ENCODE data around the gene GASK1A. TPM values are rescaled to one million over a fixed set of nuclear protein-coding genes. Genes with fewer than 3 reads are reported as not detected.
"Not testable (repeated sequence)": the region's sequence is repeated elsewhere in the genome, so short reads cannot be mapped to it uniquely, and the experiment has no call there.

Gene GASK1A
- polyA plus RNA-seq, 4 donors, result 0.27 to 3.3 (median 1.4) TPM

DNA sequence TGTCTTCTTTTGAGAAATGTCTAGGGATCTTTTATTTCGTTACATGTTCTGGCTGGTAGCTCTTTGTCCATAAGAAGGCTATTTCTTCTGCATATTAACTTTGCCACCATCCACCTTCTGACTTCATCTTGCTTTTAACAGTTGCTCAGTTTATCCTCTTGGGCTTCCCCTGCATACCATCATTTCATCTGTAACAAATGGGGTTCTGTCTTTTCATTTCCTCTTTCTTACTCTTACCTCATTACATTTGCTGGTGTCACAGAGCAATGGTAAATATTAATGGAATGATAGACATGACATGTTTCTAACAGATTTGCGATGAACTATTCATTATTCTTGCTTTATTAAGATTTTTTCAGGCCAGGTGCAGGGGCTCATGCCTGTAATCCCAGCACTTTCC is 62.4 kb downstream of the GASK1A start:
- H3K9me3 ChIP-seq (ENCODE audit: control insufficient read depth in 2 of 2, insufficient read depth in 1 of 2, low read depth in 1 of 2, low read length in 1 of 2), result peaks cover 0 to 34% of the 10 kb centered on the region in 2 donors
- peaks cover 0 to 4% (median 0%) of the 10 kb centered on the region in 3 donors for H3K36me3 ChIP-seq (ENCODE audit: control insufficient read depth in 3 of 3, insufficient read depth in 2 of 3, low read depth in 1 of 3, low read length in 3 of 3)
- H3K27ac ChIP-seq (ENCODE audit: low read depth in 1 of 3, low read length in 2 of 3), result no peak overlapping the region
- no peaks in the 10 kb centered on the region for H3K27me3 ChIP-seq (ENCODE audit: control insufficient read depth in 3 of 3, insufficient read depth in 3 of 3, low read length in 3 of 3)
- WGBS, 3 donors, result 94 to 97% (median 95%) methylated on average over 2 of the region's 2 CpGs
- no peaks in the 10 kb centered on the region for H3K4me1 ChIP-seq (ENCODE audit: control insufficient read depth in 3 of 3, insufficient read depth in 2 of 3, low read depth in 1 of 3, low read length in 2 of 3)
- FAIRE-seq (no peak), DNase-seq (no peak)
- H3K4me3 ChIP-seq (ENCODE audit: low read depth in 1 of 3, low read length in 3 of 3), result no peak overlapping the region

DNA sequence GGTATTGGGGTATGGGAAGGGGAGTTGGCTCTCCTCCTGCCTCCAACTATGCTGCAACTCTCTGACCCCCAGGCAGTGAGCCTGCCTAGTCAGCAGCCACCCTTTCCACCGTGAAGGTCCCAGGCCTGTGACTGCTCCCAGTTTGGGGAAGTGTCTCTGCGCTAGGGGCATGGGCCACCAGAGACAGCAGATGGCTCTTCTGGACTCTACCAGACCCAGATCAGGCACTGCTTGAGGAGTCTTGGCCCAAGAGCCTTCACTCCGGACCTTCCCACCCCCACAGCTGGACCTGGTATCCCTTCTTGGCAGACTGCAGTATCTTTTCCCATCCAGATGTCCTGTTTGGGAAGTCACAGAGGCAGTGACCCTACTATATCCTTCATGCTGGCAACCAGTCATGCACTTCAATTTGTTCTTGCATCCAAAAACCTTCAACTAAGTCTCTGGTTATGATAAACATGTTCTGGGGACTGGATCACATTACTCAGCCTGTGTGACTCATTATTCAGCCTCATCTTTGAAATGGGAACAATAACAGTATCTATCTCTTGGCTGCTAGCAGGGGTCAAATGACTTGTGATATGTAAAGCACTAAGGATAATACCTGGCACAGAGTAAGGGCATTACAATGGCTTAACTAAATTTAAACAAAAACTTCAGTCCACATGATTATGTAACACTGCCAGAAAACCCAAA is 64.1 kb downstream of the GASK1A start:
- no peaks in the 10 kb centered on the region for H3K4me1 ChIP-seq (ENCODE audit: control insufficient read depth in 3 of 3, insufficient read depth in 2 of 3, low read depth in 1 of 3, low read length in 2 of 3)
- H3K27ac ChIP-seq (ENCODE audit: low read depth in 1 of 3, low read length in 2 of 3), result peak overlapping the region in 1 of 3 donors; percentile 26
- WGBS, 3 donors, result 68 to 80% (median 73%) methylated on average over 3 of the region's 3 CpGs
- no peaks in the 10 kb centered on the region for H3K27me3 ChIP-seq (ENCODE audit: control insufficient read depth in 3 of 3, insufficient read depth in 3 of 3, low read length in 3 of 3)
- H3K4me3 ChIP-seq (ENCODE audit: low read depth in 1 of 3, low read length in 3 of 3), result no peak overlapping the region
- peaks cover 0 to 4% (median 0%) of the 10 kb centered on the region in 3 donors for H3K36me3 ChIP-seq (ENCODE audit: control insufficient read depth in 3 of 3, insufficient read depth in 2 of 3, low read depth in 1 of 3, low read length in 3 of 3)
- DNase-seq (no peak), FAIRE-seq (no peak)
- H3K9me3 ChIP-seq (ENCODE audit: control insufficient read depth in 2 of 2, insufficient read depth in 1 of 2, low read depth in 1 of 2, low read length in 1 of 2), result peaks cover 0 to 48% of the 10 kb centered on the region in 2 donors

DNA sequence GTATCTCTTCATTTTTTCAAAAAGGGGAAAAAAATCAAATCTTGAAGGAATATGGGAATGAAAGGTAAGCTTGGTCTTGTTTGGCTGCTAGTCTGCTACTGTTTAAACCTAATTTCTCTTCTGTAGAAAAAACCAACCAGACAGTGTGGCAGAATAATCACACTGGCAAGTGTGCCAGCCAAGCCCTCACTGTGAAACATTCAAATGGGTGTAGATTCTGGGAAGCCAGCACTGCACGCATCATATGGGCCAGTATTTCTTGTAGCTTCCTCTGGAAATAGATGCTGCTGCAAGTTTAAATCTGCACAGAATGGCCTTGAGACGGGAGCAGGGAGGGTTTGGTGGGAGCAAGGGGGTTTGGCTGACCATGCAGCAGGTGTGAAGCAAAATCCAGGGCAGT is 64.7 kb downstream of the GASK1A start:
- no peaks in the 10 kb centered on the region for H3K27me3 ChIP-seq (ENCODE audit: control insufficient read depth in 3 of 3, insufficient read depth in 3 of 3, low read length in 3 of 3)
- H3K36me3 ChIP-seq (ENCODE audit: control insufficient read depth in 3 of 3, insufficient read depth in 2 of 3, low read depth in 1 of 3, low read length in 3 of 3), result peaks cover 0 to 4% (median 0%) of the 10 kb centered on the region in 3 donors
- no peaks in the 10 kb centered on the region for H3K4me1 ChIP-seq (ENCODE audit: control insufficient read depth in 3 of 3, insufficient read depth in 2 of 3, low read depth in 1 of 3, low read length in 2 of 3)
- H3K4me3 ChIP-seq (ENCODE audit: low read depth in 1 of 3, low read length in 3 of 3), result no peak overlapping the region
- H3K27ac ChIP-seq (ENCODE audit: low read depth in 1 of 3, low read length in 2 of 3), result no peak overlapping the region
- FAIRE-seq (no peak), DNase-seq (no peak)
- peaks cover 0 to 53% of the 10 kb centered on the region in 2 donors for H3K9me3 ChIP-seq (ENCODE audit: control insufficient read depth in 2 of 2, insufficient read depth in 1 of 2, low read depth in 1 of 2, low read length in 1 of 2)
- WGBS, 3 donors, result 81 to 91% (median 86%) methylated on average over 2 of the region's 2 CpGs

DNA sequence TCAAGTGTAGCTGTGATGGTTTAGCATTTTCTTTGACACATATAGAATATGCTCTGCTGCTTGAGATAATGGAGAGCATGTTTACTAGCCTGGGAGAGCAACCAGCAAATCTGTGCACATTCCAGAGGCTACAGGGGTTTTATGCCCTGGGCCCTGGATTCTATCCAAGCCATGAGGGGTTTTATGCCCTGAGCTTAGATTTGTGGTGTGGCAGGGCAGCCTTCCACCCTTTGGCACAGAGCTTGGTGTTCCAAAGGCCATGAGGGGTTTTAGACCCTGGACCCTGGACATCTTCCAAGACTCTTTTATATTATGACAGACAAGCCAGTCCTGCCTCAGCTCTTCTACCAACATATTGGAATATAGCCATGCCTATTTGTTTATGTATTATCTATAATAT is 66.0 kb downstream of the GASK1A start:
- peaks cover 0 to 55% of the 10 kb centered on the region in 2 donors for H3K9me3 ChIP-seq (ENCODE audit: control insufficient read depth in 2 of 2, insufficient read depth in 1 of 2, low read depth in 1 of 2, low read length in 1 of 2)
- H3K36me3 ChIP-seq (ENCODE audit: control insufficient read depth in 3 of 3, insufficient read depth in 2 of 3, low read depth in 1 of 3, low read length in 3 of 3); H3K27ac ChIP-seq (ENCODE audit: low read depth in 1 of 3, low read length in 2 of 3); H3K27me3 ChIP-seq (ENCODE audit: control insufficient read depth in 3 of 3, insufficient read depth in 3 of 3, low read length in 3 of 3); DNase-seq; H3K4me3 ChIP-seq (ENCODE audit: low read depth in 1 of 3, low read length in 3 of 3); FAIRE-seq; H3K4me1 ChIP-seq (ENCODE audit: control insufficient read depth in 3 of 3, insufficient read depth in 2 of 3, low read depth in 1 of 3, low read length in 2 of 3): not testable (repeated sequence)

DNA sequence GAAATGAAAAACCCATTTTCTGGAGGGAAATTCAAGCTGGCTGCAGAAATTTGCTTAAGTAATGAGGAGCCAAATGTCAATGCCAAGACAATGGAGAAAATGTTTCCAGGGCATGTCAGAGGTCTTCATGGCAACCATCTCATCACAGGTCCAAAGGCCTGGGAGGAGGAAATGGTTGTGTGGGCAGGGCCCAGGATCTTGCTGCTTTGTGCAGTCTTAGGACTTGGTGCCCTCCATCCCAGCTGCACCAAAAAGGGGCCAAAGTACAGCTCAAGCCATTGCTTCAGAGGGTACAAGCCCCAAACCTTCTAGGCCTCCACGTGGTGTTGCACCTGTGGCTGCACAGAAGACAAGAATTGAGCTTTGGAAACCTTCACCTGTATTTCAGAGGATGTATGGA is 67.5 kb downstream of the GASK1A start:
- Histone ChIP-seq H3K36me3 (ENCODE audit: control insufficient read depth in 3 of 3, insufficient read depth in 2 of 3, low read depth in 1 of 3, low read length in 3 of 3) (peaks cover 0 to 4% (median 0%) of the 10 kb centered on the region in 3 donors), H3K4me1 (ENCODE audit: control insufficient read depth in 3 of 3, insufficient read depth in 2 of 3, low read depth in 1 of 3, low read length in 2 of 3) (no peaks in the 10 kb centered on the region), H3K27ac (ENCODE audit: low read depth in 1 of 3, low read length in 2 of 3) (no peak overlapping the region), H3K9me3 (ENCODE audit: control insufficient read depth in 2 of 2, insufficient read depth in 1 of 2, low read depth in 1 of 2, low read length in 1 of 2) (peaks cover 0 to 55% of the 10 kb centered on the region in 2 donors), H3K4me3 (ENCODE audit: low read depth in 1 of 3, low read length in 3 of 3) (no peak overlapping the region), H3K27me3 (ENCODE audit: control insufficient read depth in 3 of 3, insufficient read depth in 3 of 3, low read length in 3 of 3) (no peaks in the 10 kb centered on the region)
- DNase-seq (no peak), FAIRE-seq (no peak)
- WGBS, 3 donors, result 13 to 52% (median 42%) methylated on average over 1 of the region's 1 CpG

DNA sequence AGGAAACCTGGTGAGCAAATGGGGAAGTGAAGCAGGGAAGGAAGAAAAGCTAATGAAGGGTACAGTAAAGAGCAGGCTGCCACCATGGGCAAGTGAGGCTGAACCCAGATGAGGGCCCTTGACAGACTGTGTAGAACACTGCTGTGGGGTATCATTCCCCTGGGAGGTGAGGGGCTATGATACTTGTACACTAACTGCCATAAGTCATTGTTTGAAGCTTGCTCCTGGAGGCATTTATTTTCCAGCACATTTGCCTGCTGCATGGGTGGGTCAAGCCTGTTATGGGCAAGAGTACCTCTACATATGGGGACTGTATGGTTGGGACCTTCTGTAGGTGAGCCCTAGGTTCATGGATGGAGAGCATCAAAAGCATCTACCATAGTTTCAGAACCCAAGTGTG is 69.4 kb downstream of the GASK1A start:
- Histone ChIP-seq H3K4me3 (ENCODE audit: low read depth in 1 of 3, low read length in 3 of 3) (no peak overlapping the region), H3K4me1 (ENCODE audit: control insufficient read depth in 3 of 3, insufficient read depth in 2 of 3, low read depth in 1 of 3, low read length in 2 of 3) (no peaks in the 10 kb centered on the region), H3K36me3 (ENCODE audit: control insufficient read depth in 3 of 3, insufficient read depth in 2 of 3, low read depth in 1 of 3, low read length in 3 of 3) (peaks cover 0 to 4% (median 0%) of the 10 kb centered on the region in 3 donors), H3K9me3 (ENCODE audit: control insufficient read depth in 2 of 2, insufficient read depth in 1 of 2, low read depth in 1 of 2, low read length in 1 of 2) (peaks cover 0 to 56% of the 10 kb centered on the region in 2 donors), H3K27ac (ENCODE audit: low read depth in 1 of 3, low read length in 2 of 3) (no peak overlapping the region), H3K27me3 (ENCODE audit: control insufficient read depth in 3 of 3, insufficient read depth in 3 of 3, low read length in 3 of 3) (no peaks in the 10 kb centered on the region)
- FAIRE-seq (no peak), DNase-seq (no peak)

DNA sequence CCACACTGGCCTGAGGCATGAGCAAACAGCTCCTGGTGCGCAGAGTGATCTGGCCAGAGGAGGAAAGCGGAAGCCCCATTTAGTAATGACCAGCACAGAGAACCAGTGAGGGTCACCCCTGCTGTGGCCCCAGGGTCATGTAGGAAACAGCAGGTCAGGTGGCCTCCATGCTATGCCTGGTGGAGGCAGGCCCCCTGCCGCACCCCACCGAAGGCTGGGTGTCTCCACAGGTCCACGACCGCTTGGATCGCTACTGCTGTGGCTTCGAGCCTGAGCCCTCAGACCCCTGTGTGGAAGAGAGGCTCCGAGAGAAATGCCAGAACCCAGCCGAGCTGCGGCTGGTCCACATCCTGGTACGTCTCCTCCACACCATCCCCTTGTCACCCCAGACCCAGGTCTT is 74.2 kb downstream of the GASK1A start:
- Histone ChIP-seq H3K27me3 (ENCODE audit: control insufficient read depth in 3 of 3, insufficient read depth in 3 of 3, low read length in 3 of 3) (no peaks in the 10 kb centered on the region), H3K4me3 (ENCODE audit: low read depth in 1 of 3, low read length in 3 of 3) (no peak overlapping the region), H3K4me1 (ENCODE audit: control insufficient read depth in 3 of 3, insufficient read depth in 2 of 3, low read depth in 1 of 3, low read length in 2 of 3) (no peaks in the 10 kb centered on the region), H3K27ac (ENCODE audit: low read depth in 1 of 3, low read length in 2 of 3) (no peak overlapping the region), H3K9me3 (ENCODE audit: control insufficient read depth in 2 of 2, insufficient read depth in 1 of 2, low read depth in 1 of 2, low read length in 1 of 2) (peaks cover 0 to 16% of the 10 kb centered on the region in 2 donors), H3K36me3 (ENCODE audit: control insufficient read depth in 3 of 3, insufficient read depth in 2 of 3, low read depth in 1 of 3, low read length in 3 of 3) (peaks cover 0 to 2% (median 0%) of the 10 kb centered on the region in 3 donors)
- WGBS, 3 donors, result 91 to 99% (median 96%) methylated on average over 9 to 12 of the region's 12 CpGs
- FAIRE-seq (no peak), DNase-seq (no peak)

DNA sequence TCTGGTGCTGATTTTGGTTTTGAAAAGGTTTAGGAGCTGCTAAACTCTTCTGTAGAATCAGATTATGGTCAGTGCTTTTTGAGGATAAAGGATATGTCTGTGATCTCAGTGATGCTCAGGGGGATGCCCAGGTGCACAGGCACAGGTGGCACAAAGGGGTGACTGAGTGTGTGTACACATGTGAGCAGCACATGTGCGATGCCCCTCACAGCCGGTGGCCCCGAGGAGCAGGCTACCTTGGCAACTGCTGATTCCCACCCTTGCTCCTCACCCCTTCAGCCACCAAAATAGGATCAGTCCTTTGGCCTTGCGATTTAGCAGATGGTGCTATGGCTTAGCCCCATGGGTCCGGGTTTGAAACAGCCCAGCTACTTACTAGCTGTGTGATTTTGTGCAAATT is 75.6 kb downstream of the GASK1A start:
- Histone ChIP-seq H3K4me1 (ENCODE audit: control insufficient read depth in 3 of 3, insufficient read depth in 2 of 3, low read depth in 1 of 3, low read length in 2 of 3) (no peaks in the 10 kb centered on the region), H3K27ac (ENCODE audit: low read depth in 1 of 3, low read length in 2 of 3) (no peak overlapping the region), H3K27me3 (ENCODE audit: control insufficient read depth in 3 of 3, insufficient read depth in 3 of 3, low read length in 3 of 3) (no peaks in the 10 kb centered on the region), H3K9me3 (ENCODE audit: control insufficient read depth in 2 of 2, insufficient read depth in 1 of 2, low read depth in 1 of 2, low read length in 1 of 2) (peaks cover 0 to 17% of the 10 kb centered on the region in 2 donors), H3K36me3 (ENCODE audit: control insufficient read depth in 3 of 3, insufficient read depth in 2 of 3, low read depth in 1 of 3, low read length in 3 of 3) (peaks cover 0 to 2% (median 0%) of the 10 kb centered on the region in 3 donors), H3K4me3 (ENCODE audit: low read depth in 1 of 3, low read length in 3 of 3) (no peak overlapping the region)
- DNase-seq (no peak), FAIRE-seq (no peak)
- WGBS, 3 donors, result 90 to 94% (median 90%) methylated on average over 5 of the region's 5 CpGs

DNA sequence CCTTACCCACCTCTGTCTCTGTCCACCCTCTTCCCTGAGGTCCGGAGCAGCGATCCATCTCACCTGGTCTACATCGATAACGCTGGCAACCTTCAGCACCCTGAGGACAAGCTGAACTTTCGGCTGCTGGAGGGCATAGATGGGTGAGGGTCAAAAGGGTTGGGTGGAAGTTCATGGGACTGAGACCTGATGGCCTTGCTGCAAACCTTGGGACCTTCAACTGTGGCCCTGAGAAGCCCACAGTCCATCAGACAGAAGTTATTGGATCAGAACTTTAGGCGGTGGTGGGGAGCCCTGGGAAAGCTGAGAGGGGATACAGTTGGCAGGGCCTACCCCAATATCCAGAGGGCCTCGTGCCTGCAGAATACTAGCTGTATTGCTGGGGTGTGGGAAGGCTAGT is 76.3 kb downstream of the GASK1A start:
- no peak for DNase-seq
- Histone ChIP-seq H3K36me3 (ENCODE audit: control insufficient read depth in 3 of 3, insufficient read depth in 2 of 3, low read depth in 1 of 3, low read length in 3 of 3) (peaks cover 0 to 3% (median 0%) of the 10 kb centered on the region in 3 donors), H3K4me3 (ENCODE audit: low read depth in 1 of 3, low read length in 3 of 3) (no peak overlapping the region), H3K4me1 (ENCODE audit: control insufficient read depth in 3 of 3, insufficient read depth in 2 of 3, low read depth in 1 of 3, low read length in 2 of 3) (no peaks in the 10 kb centered on the region), H3K27me3 (ENCODE audit: control insufficient read depth in 3 of 3, insufficient read depth in 3 of 3, low read length in 3 of 3) (no peaks in the 10 kb centered on the region), H3K27ac (ENCODE audit: low read depth in 1 of 3, low read length in 2 of 3) (no peak overlapping the region), H3K9me3 (ENCODE audit: control insufficient read depth in 2 of 2, insufficient read depth in 1 of 2, low read depth in 1 of 2, low read length in 1 of 2) (peaks cover 0 to 19% of the 10 kb centered on the region in 2 donors)
- FAIRE-seq, result no peak
- WGBS, 3 donors, result 84 to 88% (median 88%) methylated on average over 7 of the region's 7 CpGs

Measured in small intestine (tissue), 7 donors.